Osteoblast (primary cell): ENCODE measurements around the gene RBFOX2. TPM values are rescaled to one million over a fixed set of nuclear protein-coding genes. Genes with fewer than 3 reads are reported as not detected.
A peak's percentile ranks its signal among the peaks of the same experiment; 100 is the strongest.

Experiments used
- DNase-seq: peaks from one replicate; pipeline ENCODE4 v3.0.0; 2011; ENCODE audit warnings: low spot score, mixed read lengths; ENCODE audit not compliant: insufficient read length; ENCODE audit errors: missing footprints
- H2AFZ ChIP-seq: 2 replicates; pipeline ENCODE4 v1.6.0; 2011; ENCODE audit warnings: mild to moderate bottlenecking, low read length
- H3K27ac ChIP-seq: 2 replicates; pipeline ENCODE4 v1.5.1; 2011; ENCODE audit warnings: mild to moderate bottlenecking, low read depth, low read length, moderate library complexity
- H3K27me3 ChIP-seq: 2 replicates; pipeline ENCODE4 v1.6.0; 2012; ENCODE audit warnings: mild to moderate bottlenecking, control low read depth, inconsistent platforms, low read length, moderate library complexity; ENCODE audit not compliant: insufficient read depth
- H3K36me3 ChIP-seq: 2 replicates; pipeline ENCODE4 v1.5.1; 2011; ENCODE audit warnings: mild to moderate bottlenecking, low read length, control low read depth, moderate library complexity; ENCODE audit not compliant: insufficient read depth
- H3K4me1 ChIP-seq: 2 replicates; pipeline ENCODE4 v1.5.1; 2011; ENCODE audit warnings: mild to moderate bottlenecking, low read length, control low read depth, moderate library complexity; ENCODE audit not compliant: insufficient read depth
- H3K4me2 ChIP-seq: 2 replicates; pipeline ENCODE4 v1.6.0; 2011; ENCODE audit warnings: mild to moderate bottlenecking, low read length; ENCODE audit not compliant: insufficient read depth
- H3K4me3 ChIP-seq: fragments of 200-600 bp; sonication (generic); 3 replicates; pipeline ENCODE4 v1.5.1; 2012; ENCODE audit warnings: mild to moderate bottlenecking, low read length, inconsistent platforms; ENCODE audit not compliant: insufficient read depth
- H3K79me2 ChIP-seq: 2 replicates; pipeline ENCODE4 v1.6.0; 2012; ENCODE audit warnings: mild to moderate bottlenecking, low read length, control low read depth, inconsistent platforms; ENCODE audit not compliant: insufficient read depth
- H3K9me3 ChIP-seq: 2 replicates; pipeline ENCODE4 v1.5.1; 2011; ENCODE audit warnings: low read depth, low read length, control low read depth
- H4K20me1 ChIP-seq: 2 replicates; pipeline ENCODE4 v1.6.0; 2012; ENCODE audit warnings: mild to moderate bottlenecking, low read length, control low read depth; ENCODE audit not compliant: insufficient read depth
- CTCF ChIP-seq: IDR thresholded peaks from 2 replicates; pipeline ENCODE4 v1.5.1; 2011; ENCODE audit warnings: mild to moderate bottlenecking, low read depth, low read length, moderate library complexity; ENCODE audit errors: extremely low read depth
- total RNA-seq: library from RNA; depleted of rRNA; stranded (reverse); fragments of >200 nt; gene quantifications from 2 replicates; pipeline ENCODE4 v1.2.3, GENCODE V29; 2012

RBFOX2 gene
- total RNA-seq, 1 donor = 171 TPM

- no peak overlapping the region for H3K4me3 ChIP-seq
- no peak overlapping the region for H2AFZ ChIP-seq
- no peak overlapping the region for H3K27ac ChIP-seq
- no peaks in the 10 kb centered on the region for H3K79me2 ChIP-seq
- H3K36me3 ChIP-seq = no peaks in the 10 kb centered on the region
- H3K9me3 ChIP-seq = no peaks in the 10 kb centered on the region
- peaks cover 3% of the 10 kb centered on the region for H3K27me3 ChIP-seq
- no peak for DNase-seq
- H4K20me1 ChIP-seq = no peaks in the 10 kb centered on the region
- H3K4me2 ChIP-seq = no peak overlapping the region
- no peaks in the 10 kb centered on the region for H3K4me1 ChIP-seq
- no peak for TF ChIP-seq CTCF
These were observed 13.6 kb upstream of the RBFOX2 start for GRCh38 chr22:36042240-36042639.

GRCh38 chr22:36039125-36039524 is 10.5 kb upstream of the RBFOX2 start:
- Histone ChIP-seq H3K4me1 (no peaks in the 10 kb centered on the region), H3K79me2 (no peaks in the 10 kb centered on the region), H3K4me2 (no peak overlapping the region), H4K20me1 (no peaks in the 10 kb centered on the region), H2AFZ (no peak overlapping the region), H3K4me3 (no peak overlapping the region), H3K36me3 (no peaks in the 10 kb centered on the region), H3K9me3 (no peaks in the 10 kb centered on the region), H3K27me3 (peaks cover 3% of the 10 kb centered on the region), H3K27ac (no peak overlapping the region)
- TF ChIP-seq CTCF = no peak
- DNase-seq = no peak

GRCh38 chr22:36037102-36037758 is 8.6 kb upstream of the RBFOX2 start:
- Histone ChIP-seq H4K20me1 (no peaks in the 10 kb centered on the region), H3K4me3 (no peak overlapping the region), H3K27me3 (peaks cover 3% of the 10 kb centered on the region), H3K36me3 (no peaks in the 10 kb centered on the region), H3K79me2 (no peaks in the 10 kb centered on the region), H3K9me3 (no peaks in the 10 kb centered on the region), H3K27ac (no peak overlapping the region), H3K4me1 (no peaks in the 10 kb centered on the region), H3K4me2 (no peak overlapping the region), H2AFZ (no peak overlapping the region)
- no peak for DNase-seq
- TF ChIP-seq CTCF = no peak

- no peak for DNase-seq
- Histone ChIP-seq H3K27me3 (peaks cover 3% of the 10 kb centered on the region), H3K27ac (no peak overlapping the region), H4K20me1 (no peaks in the 10 kb centered on the region), H3K4me2 (peak overlapping the region; percentile 17), H3K4me3 (no peak overlapping the region), H2AFZ (peak overlapping the region; percentile 45), H3K4me1 (no peaks in the 10 kb centered on the region), H3K79me2 (no peaks in the 10 kb centered on the region), H3K9me3 (no peaks in the 10 kb centered on the region), H3K36me3 (no peaks in the 10 kb centered on the region)
- TF ChIP-seq CTCF = no peak
These were observed 7.6 kb upstream of the RBFOX2 start for GRCh38 chr22:36036167-36036624.
